ENCODE data around the gene FLNC.

GRCh38 chr7:128890306-128891109, 60.3 kb downstream of the FLNC start:
- TF ChIP-seq CTCF (IDR thresholded peaks at IDR 0.05), result no peak
- no peak for TF ChIP-seq POLR2A (IDR thresholded peaks at IDR 0.05)

Data from uterus (tissue), 2 donors.